Prostate gland (tissue), 2 donors: ENCODE measurements around the gene AMIGO1. TPM values are rescaled to one million over a fixed set of nuclear protein-coding genes. Genes with fewer than 3 reads are reported as not detected.

ENCODE experiments used
- DNase-seq: peaks from one replicate; pipeline ENCODE4 v3.0.0-alpha.2; 2019; ENCODE audit warnings: low spot score
- H3K27ac ChIP-seq, 2 donors: fragments of 200-600 bp; sonication (generic); 2 replicates each; pipeline ENCODE4 v1.5.1; 2017 to 2019
- H3K27me3 ChIP-seq: fragments of 200-600 bp; sonication (generic); replicated peaks from 2 replicates; pipeline ENCODE4 v1.5.1; 2019; ENCODE audit not compliant: insufficient read depth
- H3K36me3 ChIP-seq, 2 donors: fragments of 200-600 bp; sonication (generic); 1 replicate in 1 of 2; 2 replicates in 1 of 2; pipeline versions ENCODE4 v1.5.1 to v1.8.1; 2017 to 2019
- H3K4me1 ChIP-seq: fragments of 200-600 bp; sonication (generic); replicated peaks from 2 replicates; pipeline ENCODE4 v1.5.1; 2019
- H3K4me3 ChIP-seq, 2 donors: fragments of 200-600 bp; sonication (generic); 2 replicates each; pipeline ENCODE4 v1.5.1; 2017 to 2019
- H3K9me3 ChIP-seq: fragments of 200-600 bp; sonication (generic); 2 replicates; pipeline ENCODE4 v1.5.1; 2017
- CTCF ChIP-seq, 4 experiments: fragments of 200-600 bp in 2 of 4; fragments of 450-650 bp in 2 of 4; sonication (generic) in 2 of 4; IDR thresholded peaks; 1 replicate in 3 of 4; 2 replicates in 1 of 4; pipeline ENCODE4 v1.5.1; 2016 to 2019; ENCODE audit warnings: antibody characterized with exemption in 4 of 4, mild to moderate bottlenecking in 2 of 4, moderate library complexity in 2 of 4
- POLR2A ChIP-seq: fragments of 450-650 bp; IDR thresholded peaks from one replicate; pipeline ENCODE4 v1.6.1; 2016; ENCODE audit warnings: antibody characterized with exemption, mild to moderate bottlenecking
- POLR2AphosphoS5 ChIP-seq: sonication (generic); formaldehyde crosslinking; IDR thresholded peaks from one replicate; pipeline ENCODE4 v1.6.1; 2017; ENCODE audit warnings: antibody characterized with exemption
- WGBS: methylation state at CpG from one replicate; pipeline ENCODE4 v1.1.5; 2018; 5-methylcytosine and 5-hydroxymethylcytosine counted together
- intact Hi-C: fragments of 100-400 bp; cut with DNase I; formaldehyde crosslinking; loops from one replicate; pipeline ENCODE4 v1.14.2; 2022
- total RNA-seq, 2 donors: library from RNA; depleted of rRNA; stranded (reverse); fragments of >200 nt; gene quantifications; one replicate each; pipeline ENCODE4 v1.1.0, GENCODE V29; 2016

The AMIGO1 gene
- total RNA-seq, 2 donors from 2014 or later: 9.5 to 13.2 TPM

- no peak for DNase-seq
- WGBS: under 1% methylated on average over 60 of the region's 88 CpGs
- TF ChIP-seq CTCF (IDR thresholded peaks at IDR 0.05) (no peak), POLR2AphosphoS5 (no peak), POLR2A (no peak)
- Histone ChIP-seq H3K27ac (peak within 1 kb of the TSS in 1 of 2 donors; percentile 27), H3K9me3 (no peaks in the 10 kb centered on the region), H3K27me3 (no peaks in the 10 kb centered on the region), H3K4me1 (no peaks in the 10 kb centered on the region), H3K36me3 (no peaks in the 10 kb centered on the region), H3K4me3 (peak within 1 kb of the TSS; percentile 39 to 49)
- intact Hi-C loops: no loop called here
Observed at GRCh38 chr1:109466452-109467300, 42.9 kb downstream of the AMIGO1 start, which contains the start of gene SYPL2. SYPL2 (plus strand) TSS chr1:109466546; CDS start chr1:109466844, 298 bp downstream.

GRCh38 chr1:109466125-109466451 lies 43.4 kb downstream of the AMIGO1 start:
- Histone ChIP-seq H3K27ac (peak overlapping the region in 1 of 2 donors; percentile 27), H3K36me3 (no peaks in the 10 kb centered on the region), H3K4me1 (no peaks in the 10 kb centered on the region), H3K9me3 (no peaks in the 10 kb centered on the region), H3K4me3 (peak overlapping the region; percentile 39 to 49), H3K27me3 (no peaks in the 10 kb centered on the region)
- intact Hi-C loops: no loop called here
- 6% methylated on average over 24 of the region's 24 CpGs for WGBS
- no peak for DNase-seq
- no peak for TF ChIP-seq CTCF (IDR thresholded peaks at IDR 0.05)
- no peak for TF ChIP-seq POLR2A
- no peak for TF ChIP-seq POLR2AphosphoS5

- no peaks in the 10 kb centered on the region for H3K27me3 ChIP-seq
- intact Hi-C loops: no loop called here
- no peak overlapping the region for H3K4me3 ChIP-seq
- H3K4me1 ChIP-seq: no peaks in the 10 kb centered on the region
- H3K36me3 ChIP-seq: no peaks in the 10 kb centered on the region
- DNase-seq: no peak
- no peaks in the 10 kb centered on the region for H3K9me3 ChIP-seq
- 89% methylated on average over 4 of the region's 4 CpGs for WGBS
- no peak overlapping the region for H3K27ac ChIP-seq
- no peak for TF ChIP-seq CTCF (IDR thresholded peaks at IDR 0.05)
- no peak for TF ChIP-seq POLR2A
- no peak for TF ChIP-seq POLR2AphosphoS5
Observed at GRCh38 chr1:109457819-109458218, 51.7 kb downstream of the AMIGO1 start.

GRCh38 chr1:109454497-109455133 lies 54.9 kb downstream of the AMIGO1 start:
- WGBS: 95% methylated on average over 1 of the region's 1 CpG
- no peak for DNase-seq
- H3K9me3 ChIP-seq: no peaks in the 10 kb centered on the region
- intact Hi-C loops: no loop called here
- no peaks in the 10 kb centered on the region for H3K4me1 ChIP-seq
- no peak overlapping the region for H3K27ac ChIP-seq
- no peak overlapping the region for H3K4me3 ChIP-seq
- H3K27me3 ChIP-seq: no peaks in the 10 kb centered on the region
- TF ChIP-seq POLR2AphosphoS5 (no peak), CTCF (IDR thresholded peaks at IDR 0.05) (no peak), POLR2A (no peak)
- H3K36me3 ChIP-seq: no peaks in the 10 kb centered on the region

Other genes starting within 250 kb of the AMIGO1 start
- gene PSRC1, start 226.6 kb downstream of the AMIGO1 start, total RNA-seq: 10 to 100 TPM in 1 of 2 donors, 1 to 10 TPM in 1; 9.1 to 40.0 TPM
- not detected for gene MYBPHL, start 202.7 kb downstream of the AMIGO1 start, total RNA-seq
- gene SORT1, start 111.8 kb downstream of the AMIGO1 start, total RNA-seq: 100 to 1,000 TPM in 1 of 2 donors, 10 to 100 TPM in 1; 34.0 to 164 TPM
- 10 to 100 TPM; 24.6 to 31.8 TPM for gene PSMA5, start 83.3 kb downstream of the AMIGO1 start, total RNA-seq
- gene SYPL2, start 43.2 kb downstream of the AMIGO1 start, total RNA-seq: 10 to 100 TPM in 1 of 2 donors, 1 to 10 TPM in 1; 1.3 to 48.1 TPM
- gene ATXN7L2, start 25.8 kb downstream of the AMIGO1 start, total RNA-seq: 10 to 100 TPM in 1 of 2 donors, 1 to 10 TPM in 1; 3.0 to 29.4 TPM
- 10 to 100 TPM; 12.0 to 12.3 TPM for gene CYB561D1, start 15.6 kb downstream of the AMIGO1 start, total RNA-seq
- 1 to 10 TPM in 1 of 2 donors, not detected in 1; 1.2 TPM for gene GPR61, start 30.1 kb upstream of the AMIGO1 start, total RNA-seq
- 1 to 10 TPM; 5.1 to 5.4 TPM for gene GNAI3, start 38.9 kb upstream of the AMIGO1 start, total RNA-seq
- not detected for gene GNAT2, start 109.9 kb upstream of the AMIGO1 start, total RNA-seq
- 10 to 100 TPM; 40.1 to 72.3 TPM for gene AMPD2, start 110.1 kb upstream of the AMIGO1 start, total RNA-seq
- gene GSTM4, start 146.4 kb upstream of the AMIGO1 start, total RNA-seq: 10 to 100 TPM; 26.8 to 56.5 TPM
- 10 to 100 TPM; 47.5 to 79.5 TPM for gene GSTM2, start 158.3 kb upstream of the AMIGO1 start, total RNA-seq
- gene GSTM1, start 178.1 kb upstream of the AMIGO1 start, total RNA-seq: not detected
- gene GSTM5, start 202.5 kb upstream of the AMIGO1 start, total RNA-seq: 10 to 100 TPM in 1 of 2 donors, 1 to 10 TPM in 1; 4.2 to 12.3 TPM
- gene GSTM3, start 231.3 kb upstream of the AMIGO1 start, total RNA-seq: 100 to 1,000 TPM; 103 to 383 TPM